PFSK-1 (cell line): ENCODE data around the gene FYN.

Experiments used
- FOXP2 ChIP-seq: optimal IDR thresholded peaks from 2 replicates; pipeline ENCODE3; 2011; ENCODE audit warnings: borderline replicate concordance, control low read depth, inconsistent platforms; ENCODE audit not compliant: insufficient read depth; ENCODE audit errors: extremely low read length, extremely low read depth
- POLR2AphosphoS5 ChIP-seq: IDR thresholded peaks from 2 replicates; pipeline ENCODE4 v1.6.1; 2012; ENCODE audit warnings: low read depth, mild to moderate bottlenecking, control low read depth, low read length, moderate library complexity
- SIN3A ChIP-seq: IDR thresholded peaks from 2 replicates; pipeline ENCODE4 v1.6.1; 2012; ENCODE audit warnings: mild to moderate bottlenecking, low read length, moderate library complexity, borderline replicate concordance; ENCODE audit not compliant: insufficient read depth
- TAF1 ChIP-seq: IDR thresholded peaks from 2 replicates; pipeline ENCODE4 v1.6.1; 2012; ENCODE audit warnings: low read length, control low read depth, borderline replicate concordance; ENCODE audit not compliant: insufficient read depth
- TF ChIP-seq, protein P1 (sequence below), 2 experiments: IDR thresholded peaks; 2 replicates each; pipeline versions ENCODE4 v1.6.1 to v1.8.0; 2011 to 2012; ENCODE audit warnings: low read depth in 2 of 2, low read length in 2 of 2, control low read depth in 1 of 2, inconsistent platforms in 1 of 2, mild to moderate bottlenecking in 1 of 2, moderate library complexity in 1 of 2; ENCODE audit not compliant: insufficient read depth in 1 of 2

FYN gene

DNA sequence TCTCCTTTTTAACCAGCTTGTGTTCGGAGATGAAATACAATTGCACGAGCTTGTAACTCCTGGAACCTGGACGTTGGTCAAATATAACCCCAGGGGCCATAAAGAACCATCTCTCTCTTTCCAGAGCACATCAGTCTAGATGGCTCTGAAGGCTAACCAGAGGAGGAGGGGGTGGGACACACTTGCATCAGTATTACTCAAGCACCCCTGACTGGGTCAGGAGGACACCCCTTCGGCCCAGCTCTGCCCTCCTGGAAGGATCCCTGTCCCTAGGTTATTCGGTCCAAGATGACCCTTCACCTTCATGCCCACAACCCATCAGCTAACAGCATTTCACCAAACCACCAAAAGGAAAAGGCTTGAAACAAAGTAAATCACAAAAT lies 67.1 kb downstream of the FYN start:
- TF ChIP-seq POLR2AphosphoS5 (no peak), TAF1 (no peak), FOXP2 (no peak)

DNA sequence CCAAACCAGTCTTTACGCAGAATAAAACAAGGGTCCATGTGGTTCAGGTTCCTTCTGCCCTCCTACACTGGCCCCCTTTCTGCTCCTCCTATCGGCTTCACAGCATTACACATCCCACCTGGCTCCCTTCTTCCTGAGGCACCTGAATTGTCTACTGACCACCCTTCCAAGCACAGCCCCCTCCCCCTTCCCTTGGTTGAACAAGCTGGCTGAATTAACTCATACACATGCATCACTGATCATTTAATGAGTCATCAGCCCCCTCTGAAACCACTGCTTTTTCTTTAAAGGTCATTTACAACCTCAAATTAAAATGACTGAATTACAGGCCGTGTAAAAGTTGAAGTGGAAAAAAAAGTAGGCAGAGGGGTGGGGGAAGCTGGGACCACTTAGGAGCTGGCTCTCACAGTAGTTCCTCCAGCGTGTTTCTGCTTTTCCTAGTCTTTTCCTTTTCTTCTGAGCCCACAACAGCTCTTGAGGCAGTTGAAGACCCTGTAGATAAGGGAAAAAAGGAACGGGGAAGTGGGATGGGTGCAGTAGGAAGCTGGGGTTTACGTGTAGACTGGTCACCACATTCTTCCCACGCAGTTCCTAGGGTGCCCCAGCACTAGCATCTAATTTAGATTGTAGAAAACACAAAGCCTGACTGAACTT lies 67.6 kb downstream of the FYN start:
- TF ChIP-seq SIN3A (no peak), TAF1 (no peak), FOXP2 (no peak), POLR2AphosphoS5 (no peak)
- TF ChIP-seq, protein P1, sequence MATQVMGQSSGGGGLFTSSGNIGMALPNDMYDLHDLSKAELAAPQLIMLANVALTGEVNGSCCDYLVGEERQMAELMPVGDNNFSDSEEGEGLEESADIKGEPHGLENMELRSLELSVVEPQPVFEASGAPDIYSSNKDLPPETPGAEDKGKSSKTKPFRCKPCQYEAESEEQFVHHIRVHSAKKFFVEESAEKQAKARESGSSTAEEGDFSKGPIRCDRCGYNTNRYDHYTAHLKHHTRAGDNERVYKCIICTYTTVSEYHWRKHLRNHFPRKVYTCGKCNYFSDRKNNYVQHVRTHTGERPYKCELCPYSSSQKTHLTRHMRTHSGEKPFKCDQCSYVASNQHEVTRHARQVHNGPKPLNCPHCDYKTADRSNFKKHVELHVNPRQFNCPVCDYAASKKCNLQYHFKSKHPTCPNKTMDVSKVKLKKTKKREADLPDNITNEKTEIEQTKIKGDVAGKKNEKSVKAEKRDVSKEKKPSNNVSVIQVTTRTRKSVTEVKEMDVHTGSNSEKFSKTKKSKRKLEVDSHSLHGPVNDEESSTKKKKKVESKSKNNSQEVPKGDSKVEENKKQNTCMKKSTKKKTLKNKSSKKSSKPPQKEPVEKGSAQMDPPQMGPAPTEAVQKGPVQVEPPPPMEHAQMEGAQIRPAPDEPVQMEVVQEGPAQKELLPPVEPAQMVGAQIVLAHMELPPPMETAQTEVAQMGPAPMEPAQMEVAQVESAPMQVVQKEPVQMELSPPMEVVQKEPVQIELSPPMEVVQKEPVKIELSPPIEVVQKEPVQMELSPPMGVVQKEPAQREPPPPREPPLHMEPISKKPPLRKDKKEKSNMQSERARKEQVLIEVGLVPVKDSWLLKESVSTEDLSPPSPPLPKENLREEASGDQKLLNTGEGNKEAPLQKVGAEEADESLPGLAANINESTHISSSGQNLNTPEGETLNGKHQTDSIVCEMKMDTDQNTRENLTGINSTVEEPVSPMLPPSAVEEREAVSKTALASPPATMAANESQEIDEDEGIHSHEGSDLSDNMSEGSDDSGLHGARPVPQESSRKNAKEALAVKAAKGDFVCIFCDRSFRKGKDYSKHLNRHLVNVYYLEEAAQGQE (IDR thresholded peaks at IDR 0.05; ENCODE audit: insufficient read depth in 1 of 2, low read depth in 2 of 2, low read length in 2 of 2), result no peak

DNA sequence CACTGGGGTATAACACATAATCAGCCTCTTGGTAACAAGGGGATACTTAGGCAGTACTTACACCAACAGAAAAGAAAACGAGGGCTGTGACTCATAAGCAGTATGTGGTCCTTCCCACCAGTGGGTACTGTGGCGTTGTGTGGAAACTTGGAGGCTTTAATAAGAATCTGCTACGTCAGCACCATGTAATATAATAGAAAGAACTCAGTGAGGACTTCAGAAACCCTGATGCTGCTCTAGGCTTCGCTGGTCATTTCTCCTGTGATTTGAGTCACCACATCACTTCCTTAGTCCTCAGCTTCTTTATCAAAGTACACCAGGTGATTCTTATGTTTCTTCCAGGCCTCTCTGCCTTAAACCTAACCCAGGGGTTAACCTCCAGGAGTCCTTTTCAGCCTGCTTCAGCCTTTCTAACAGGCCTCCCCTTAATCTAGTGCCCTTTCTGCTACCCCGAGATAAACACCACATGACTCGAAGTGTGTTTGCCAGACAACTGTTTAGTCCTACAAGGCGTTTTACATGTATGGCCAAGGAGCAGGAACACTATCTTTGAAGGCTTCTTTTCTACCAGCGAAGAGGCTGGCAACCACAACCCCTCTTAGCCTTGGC lies 68.5 kb downstream of the FYN start:
- TF ChIP-seq, protein P1 (IDR thresholded peaks at IDR 0.05; ENCODE audit: insufficient read depth in 1 of 2, low read depth in 2 of 2, low read length in 2 of 2), result no peak
- no peak for TF ChIP-seq POLR2AphosphoS5
- TF ChIP-seq FOXP2, result no peak
- TF ChIP-seq SIN3A, result no peak
- no peak for TF ChIP-seq TAF1

DNA sequence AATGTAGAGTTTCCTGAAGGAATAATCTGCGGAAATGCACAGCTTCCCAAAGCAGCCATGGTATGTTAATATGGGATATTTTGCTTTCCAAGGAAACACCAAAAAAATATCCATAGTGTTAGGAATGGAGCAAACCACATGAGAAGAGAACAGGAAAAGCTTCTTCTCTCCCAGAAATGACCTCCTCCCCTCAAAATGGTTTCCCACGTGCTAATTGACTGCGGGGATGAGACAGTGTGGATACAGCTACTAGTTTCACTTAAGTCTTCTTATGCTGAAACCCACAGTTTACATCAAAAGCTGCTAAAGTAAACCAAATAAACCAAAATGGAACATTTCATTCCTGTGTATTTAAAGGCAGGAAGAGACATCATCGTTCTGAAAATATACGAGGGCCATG lies 69.4 kb downstream of the FYN start:
- TF ChIP-seq SIN3A (no peak), POLR2AphosphoS5 (no peak)
- TF ChIP-seq, protein P1 (IDR thresholded peaks at IDR 0.05; ENCODE audit: insufficient read depth in 1 of 2, low read depth in 2 of 2, low read length in 2 of 2), result no peak

DNA sequence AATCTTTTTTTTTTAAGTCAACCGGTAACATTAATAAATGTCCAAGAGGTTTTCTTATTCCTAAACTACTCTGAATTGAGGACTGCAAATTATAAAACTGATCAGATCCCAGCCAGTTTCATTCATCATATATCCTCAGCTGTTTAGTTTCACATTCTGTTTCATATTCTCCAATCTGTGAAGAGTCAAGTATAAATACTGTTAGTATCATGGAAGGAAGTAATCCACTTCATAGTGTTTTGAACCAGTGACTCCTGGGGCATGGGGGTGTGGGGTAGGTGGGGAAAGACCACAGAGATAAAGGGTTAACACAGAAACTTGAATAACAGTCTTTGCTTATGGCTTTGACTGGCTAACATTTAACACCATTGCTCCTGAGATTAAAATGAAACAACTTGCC lies 69.9 kb downstream of the FYN start:
- TF ChIP-seq SIN3A, result no peak
- no peak for TF ChIP-seq TAF1
- TF ChIP-seq FOXP2, result no peak
- TF ChIP-seq POLR2AphosphoS5, result no peak
- TF ChIP-seq, protein P1 (IDR thresholded peaks at IDR 0.05; ENCODE audit: insufficient read depth in 1 of 2, low read depth in 2 of 2, low read length in 2 of 2), result no peak
